WTC11 (cell line): Measurements from ENCODE around the gene PDE6D. TPM values are rescaled to one million over a fixed set of nuclear protein-coding genes. Genes with fewer than 3 reads are reported as not detected.

Source experiments
- ATF3 ChIP-seq: sonication (generic); formaldehyde crosslinking; conservative IDR thresholded peaks from 2 replicates; pipeline ENCODE4 v1.8.1; 2022; ENCODE audit warnings: mild to moderate bottlenecking, missing genetic modification reagents
- E2F1 ChIP-seq: sonication (generic); formaldehyde crosslinking; IDR thresholded peaks from 2 replicates; pipeline ENCODE4 v1.8.0; 2022; ENCODE audit warnings: mild to moderate bottlenecking, missing genetic modification reagents
- ESRRA ChIP-seq: sonication (generic); formaldehyde crosslinking; IDR thresholded peaks from 2 replicates; pipeline ENCODE4 v1.8.1; 2022; ENCODE audit warnings: mild to moderate bottlenecking, missing genetic modification reagents, borderline replicate concordance
- ETV6 ChIP-seq: sonication (generic); formaldehyde crosslinking; IDR thresholded peaks from 2 replicates; pipeline ENCODE4 v1.8.1; 2022; ENCODE audit warnings: mild to moderate bottlenecking, missing genetic modification reagents
- GRHL2 ChIP-seq: fragments of 250-450 bp; sonication (Bioruptor Pico); IDR thresholded peaks from 2 replicates; pipeline ENCODE4 v1.8.0; 2022; ENCODE audit warnings: mild to moderate bottlenecking, moderate library complexity; ENCODE audit not compliant: insufficient replicate concordance, severe bottlenecking
- HMGA2 ChIP-seq: fragments of 250-450 bp; sonication (Bioruptor Pico); IDR thresholded peaks from 2 replicates; pipeline ENCODE4 v1.4.0; 2021; ENCODE audit warnings: mild to moderate bottlenecking, moderate library complexity
- IRF2 ChIP-seq: sonication (generic); formaldehyde crosslinking; IDR thresholded peaks from 2 replicates; pipeline ENCODE4 v1.8.0; 2022; ENCODE audit warnings: low read depth, missing genetic modification reagents, borderline replicate concordance
- JUN ChIP-seq: sonication (generic); formaldehyde crosslinking; IDR thresholded peaks from 2 replicates; pipeline ENCODE4 v1.8.0; 2023; ENCODE audit warnings: mild to moderate bottlenecking, missing genetic modification reagents
- MYBL2 ChIP-seq: sonication (generic); formaldehyde crosslinking; IDR thresholded peaks from 2 replicates; pipeline ENCODE4 v1.8.1; 2023; ENCODE audit warnings: mild to moderate bottlenecking, moderate library complexity, missing genetic modification reagents
- NFATC4 ChIP-seq: fragments of 250-450 bp; sonication (Bioruptor Pico); IDR thresholded peaks from 2 replicates; pipeline ENCODE4 v1.9.0; 2021; ENCODE audit warnings: mild to moderate bottlenecking
- NFE2L1 ChIP-seq: sonication (generic); formaldehyde crosslinking; IDR thresholded peaks from 2 replicates; pipeline ENCODE4 v1.8.1; 2023; ENCODE audit warnings: missing genetic modification reagents
- NR1H2 ChIP-seq: sonication (generic); formaldehyde crosslinking; IDR thresholded peaks from 2 replicates; pipeline ENCODE4 v1.9.0; 2021; ENCODE audit warnings: mild to moderate bottlenecking, moderate library complexity, missing genetic modification reagents
- NR2C2 ChIP-seq: sonication (generic); formaldehyde crosslinking; IDR thresholded peaks from 2 replicates; pipeline ENCODE4 v1.8.0; 2022; ENCODE audit warnings: mild to moderate bottlenecking, missing genetic modification reagents
- RELA ChIP-seq: sonication (generic); formaldehyde crosslinking; IDR thresholded peaks from 2 replicates; pipeline ENCODE4 v1.8.1; 2022; ENCODE audit warnings: missing genetic modification reagents, mild to moderate bottlenecking, borderline replicate concordance
- RORB ChIP-seq: fragments of 250-450 bp; sonication (Bioruptor Pico); IDR thresholded peaks from 2 replicates; pipeline ENCODE4 v1.9.0; 2021; ENCODE audit warnings: mild to moderate bottlenecking
- SMAD4 ChIP-seq: sonication (generic); formaldehyde crosslinking; IDR thresholded peaks from 2 replicates; pipeline ENCODE4 v1.8.0; 2022; ENCODE audit warnings: mild to moderate bottlenecking, missing genetic modification reagents
- SP1 ChIP-seq: sonication (generic); formaldehyde crosslinking; conservative IDR thresholded peaks from 2 replicates; pipeline ENCODE4 v1.8.1; 2022; ENCODE audit warnings: missing genetic modification reagents
- TP53 ChIP-seq: sonication (generic); formaldehyde crosslinking; IDR thresholded peaks from 2 replicates; pipeline ENCODE4 v1.8.1; 2023; ENCODE audit warnings: mild to moderate bottlenecking, missing genetic modification reagents
- ZBTB21 ChIP-seq: sonication (generic); formaldehyde crosslinking; IDR thresholded peaks from 2 replicates; pipeline ENCODE4 v1.8.1; 2023; ENCODE audit warnings: mild to moderate bottlenecking, missing genetic modification reagents, borderline replicate concordance
- ZNF121 ChIP-seq: sonication (generic); formaldehyde crosslinking; IDR thresholded peaks from 2 replicates; pipeline ENCODE4 v1.8.0; 2023; ENCODE audit warnings: missing genetic modification reagents
- ZNF138 ChIP-seq: sonication (generic); formaldehyde crosslinking; conservative IDR thresholded peaks from 2 replicates; pipeline ENCODE4 v1.8.1; 2022; ENCODE audit warnings: mild to moderate bottlenecking, moderate library complexity, missing genetic modification reagents
- ZNF219 ChIP-seq: sonication (generic); formaldehyde crosslinking; IDR thresholded peaks from 2 replicates; pipeline ENCODE4 v1.8.0; 2023; ENCODE audit warnings: missing genetic modification reagents, mild to moderate bottlenecking, borderline replicate concordance
- ZNF263 ChIP-seq: sonication (generic); formaldehyde crosslinking; IDR thresholded peaks from 2 replicates; pipeline ENCODE4 v1.8.1; 2022; ENCODE audit warnings: low read depth, mild to moderate bottlenecking, moderate library complexity, missing genetic modification reagents
- ZNF416 ChIP-seq: fragments of 250-450 bp; sonication (Bioruptor Pico); IDR thresholded peaks from 2 replicates; pipeline ENCODE4 v1.9.0; 2021; ENCODE audit warnings: mild to moderate bottlenecking, inconsistent platforms
- ZNF671 ChIP-seq: fragments of 250-450 bp; sonication (Bioruptor Pico); IDR thresholded peaks from 2 replicates; pipeline ENCODE4 v1.8.0; 2021; ENCODE audit warnings: mild to moderate bottlenecking
- total RNA-seq: library from RNA; stranded (reverse); gene quantifications from 3 replicates; pipeline ENCODE4 v1.2.3, GENCODE V29; 2021
- TF ChIP-seq, protein P1 (sequence below): sonication (generic); formaldehyde crosslinking; conservative IDR thresholded peaks from 2 replicates; pipeline ENCODE4 v1.8.1; 2023; ENCODE audit warnings: mild to moderate bottlenecking, low read depth, missing genetic modification reagents, moderate library complexity
- TF ChIP-seq, protein P2 (sequence below): sonication (generic); formaldehyde crosslinking; IDR thresholded peaks from 2 replicates; pipeline ENCODE4 v1.8.1; 2022; ENCODE audit warnings: low read depth, missing genetic modification reagents, borderline replicate concordance
- TF ChIP-seq, protein P3 (sequence below): sonication (generic); formaldehyde crosslinking; IDR thresholded peaks from 2 replicates; pipeline ENCODE4 v1.8.0; 2022; ENCODE audit warnings: mild to moderate bottlenecking, missing genetic modification reagents
- TF ChIP-seq, protein P4 (sequence below): fragments of 250-450 bp; sonication (Bioruptor Pico); IDR thresholded peaks from 2 replicates; pipeline ENCODE4 v1.9.0; 2021; ENCODE audit warnings: moderate library complexity, mild to moderate bottlenecking, inconsistent platforms, borderline replicate concordance
- TF ChIP-seq, protein P5 (sequence below): sonication (generic); formaldehyde crosslinking; IDR thresholded peaks from 2 replicates; pipeline ENCODE4 v1.8.1; 2023; ENCODE audit warnings: mild to moderate bottlenecking, missing genetic modification reagents

PDE6D gene
- total RNA-seq, 1 experiment from 2014 or later = 30.2 TPM

- TF ChIP-seq, protein P1, sequence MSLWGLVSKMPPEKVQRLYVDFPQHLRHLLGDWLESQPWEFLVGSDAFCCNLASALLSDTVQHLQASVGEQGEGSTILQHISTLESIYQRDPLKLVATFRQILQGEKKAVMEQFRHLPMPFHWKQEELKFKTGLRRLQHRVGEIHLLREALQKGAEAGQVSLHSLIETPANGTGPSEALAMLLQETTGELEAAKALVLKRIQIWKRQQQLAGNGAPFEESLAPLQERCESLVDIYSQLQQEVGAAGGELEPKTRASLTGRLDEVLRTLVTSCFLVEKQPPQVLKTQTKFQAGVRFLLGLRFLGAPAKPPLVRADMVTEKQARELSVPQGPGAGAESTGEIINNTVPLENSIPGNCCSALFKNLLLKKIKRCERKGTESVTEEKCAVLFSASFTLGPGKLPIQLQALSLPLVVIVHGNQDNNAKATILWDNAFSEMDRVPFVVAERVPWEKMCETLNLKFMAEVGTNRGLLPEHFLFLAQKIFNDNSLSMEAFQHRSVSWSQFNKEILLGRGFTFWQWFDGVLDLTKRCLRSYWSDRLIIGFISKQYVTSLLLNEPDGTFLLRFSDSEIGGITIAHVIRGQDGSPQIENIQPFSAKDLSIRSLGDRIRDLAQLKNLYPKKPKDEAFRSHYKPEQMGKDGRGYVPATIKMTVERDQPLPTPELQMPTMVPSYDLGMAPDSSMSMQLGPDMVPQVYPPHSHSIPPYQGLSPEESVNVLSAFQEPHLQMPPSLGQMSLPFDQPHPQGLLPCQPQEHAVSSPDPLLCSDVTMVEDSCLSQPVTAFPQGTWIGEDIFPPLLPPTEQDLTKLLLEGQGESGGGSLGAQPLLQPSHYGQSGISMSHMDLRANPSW (CRISPR knock-in tag) = no peak
- TF ChIP-seq ATF3 (CRISPR knock-in tag) = no peak
- TF ChIP-seq ZNF671 (CRISPR knock-in tag) = 0 out of 2 replicates have a peak, but pooled peaks have one; percentile 28
- no peak for TF ChIP-seq SMAD4 (CRISPR knock-in tag)
- TF ChIP-seq RELA (CRISPR knock-in tag) = no peak
- TF ChIP-seq SP1 (CRISPR knock-in tag) = peak; percentile 78
- no peak; the same call in 1 of the 2 replicates for TF ChIP-seq NFATC4
- 0 out of 2 replicates have a peak, but pooled peaks have one; percentile 76 for TF ChIP-seq ZNF416 (CRISPR knock-in tag)
- no peak for TF ChIP-seq GRHL2 (CRISPR knock-in tag)
- no peak for TF ChIP-seq HMGA2 (CRISPR knock-in tag)
- TF ChIP-seq ZBTB21 (CRISPR knock-in tag) = peak; percentile 66; the same call in 1 of the 2 replicates
- TF ChIP-seq RORB (CRISPR knock-in tag) = no peak
- no peak; the same call in 1 of the 2 replicates for TF ChIP-seq E2F1 (CRISPR knock-in tag)
- TF ChIP-seq NR1H2 (CRISPR knock-in tag) = no peak
- no peak for TF ChIP-seq NR2C2 (CRISPR knock-in tag)
- peak; percentile 67 for TF ChIP-seq ETV6 (CRISPR knock-in tag)
- peak; percentile 67; the same call in 1 of the 2 replicates for TF ChIP-seq TP53 (CRISPR knock-in tag)
- TF ChIP-seq, protein P2, sequence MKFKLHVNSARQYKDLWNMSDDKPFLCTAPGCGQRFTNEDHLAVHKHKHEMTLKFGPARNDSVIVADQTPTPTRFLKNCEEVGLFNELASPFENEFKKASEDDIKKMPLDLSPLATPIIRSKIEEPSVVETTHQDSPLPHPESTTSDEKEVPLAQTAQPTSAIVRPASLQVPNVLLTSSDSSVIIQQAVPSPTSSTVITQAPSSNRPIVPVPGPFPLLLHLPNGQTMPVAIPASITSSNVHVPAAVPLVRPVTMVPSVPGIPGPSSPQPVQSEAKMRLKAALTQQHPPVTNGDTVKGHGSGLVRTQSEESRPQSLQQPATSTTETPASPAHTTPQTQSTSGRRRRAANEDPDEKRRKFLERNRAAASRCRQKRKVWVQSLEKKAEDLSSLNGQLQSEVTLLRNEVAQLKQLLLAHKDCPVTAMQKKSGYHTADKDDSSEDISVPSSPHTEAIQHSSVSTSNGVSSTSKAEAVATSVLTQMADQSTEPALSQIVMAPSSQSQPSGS (CRISPR knock-in tag) = no peak
- 0 out of 2 replicates have a peak, but pooled peaks have one; percentile 16 for TF ChIP-seq NFE2L1 (CRISPR knock-in tag)
- peak; percentile 16; the same call in 1 of the 2 replicates for TF ChIP-seq ZNF138
- TF ChIP-seq, protein P3, sequence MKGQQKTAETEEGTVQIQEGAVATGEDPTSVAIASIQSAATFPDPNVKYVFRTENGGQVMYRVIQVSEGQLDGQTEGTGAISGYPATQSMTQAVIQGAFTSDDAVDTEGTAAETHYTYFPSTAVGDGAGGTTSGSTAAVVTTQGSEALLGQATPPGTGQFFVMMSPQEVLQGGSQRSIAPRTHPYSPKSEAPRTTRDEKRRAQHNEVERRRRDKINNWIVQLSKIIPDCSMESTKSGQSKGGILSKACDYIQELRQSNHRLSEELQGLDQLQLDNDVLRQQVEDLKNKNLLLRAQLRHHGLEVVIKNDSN (CRISPR knock-in tag) = no peak; the same call in 1 of the 2 replicates
- TF ChIP-seq ZNF219 (CRISPR knock-in tag) = 0 out of 2 replicates have a peak, but pooled peaks have one; percentile 61
- no peak for TF ChIP-seq IRF2 (CRISPR knock-in tag)
- TF ChIP-seq, protein P4, sequence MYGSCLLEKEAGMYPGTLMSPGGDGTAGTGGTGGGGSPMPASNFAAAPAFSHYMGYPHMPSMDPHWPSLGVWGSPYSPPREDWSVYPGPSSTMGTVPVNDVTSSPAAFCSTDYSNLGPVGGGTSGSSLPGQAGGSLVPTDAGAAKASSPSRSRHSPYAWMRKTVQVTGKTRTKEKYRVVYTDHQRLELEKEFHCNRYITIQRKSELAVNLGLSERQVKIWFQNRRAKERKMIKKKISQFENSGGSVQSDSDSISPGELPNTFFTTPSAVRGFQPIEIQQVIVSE (CRISPR knock-in tag) = no peak
- no peak for TF ChIP-seq ZNF121
- 0 out of 2 replicates have a peak, but pooled peaks have one; percentile 43 for TF ChIP-seq JUN (CRISPR knock-in tag)
- TF ChIP-seq ESRRA = no peak
- TF ChIP-seq, protein P5, sequence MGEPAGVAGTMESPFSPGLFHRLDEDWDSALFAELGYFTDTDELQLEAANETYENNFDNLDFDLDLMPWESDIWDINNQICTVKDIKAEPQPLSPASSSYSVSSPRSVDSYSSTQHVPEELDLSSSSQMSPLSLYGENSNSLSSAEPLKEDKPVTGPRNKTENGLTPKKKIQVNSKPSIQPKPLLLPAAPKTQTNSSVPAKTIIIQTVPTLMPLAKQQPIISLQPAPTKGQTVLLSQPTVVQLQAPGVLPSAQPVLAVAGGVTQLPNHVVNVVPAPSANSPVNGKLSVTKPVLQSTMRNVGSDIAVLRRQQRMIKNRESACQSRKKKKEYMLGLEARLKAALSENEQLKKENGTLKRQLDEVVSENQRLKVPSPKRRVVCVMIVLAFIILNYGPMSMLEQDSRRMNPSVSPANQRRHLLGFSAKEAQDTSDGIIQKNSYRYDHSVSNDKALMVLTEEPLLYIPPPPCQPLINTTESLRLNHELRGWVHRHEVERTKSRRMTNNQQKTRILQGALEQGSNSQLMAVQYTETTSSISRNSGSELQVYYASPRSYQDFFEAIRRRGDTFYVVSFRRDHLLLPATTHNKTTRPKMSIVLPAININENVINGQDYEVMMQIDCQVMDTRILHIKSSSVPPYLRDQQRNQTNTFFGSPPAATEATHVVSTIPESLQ (CRISPR knock-in tag) = no peak
- no peak for TF ChIP-seq ZNF263 (CRISPR knock-in tag)
- TF ChIP-seq MYBL2 (CRISPR knock-in tag) = no peak; the same call in 1 of the 2 replicates
These were observed 72.9 kb downstream of the PDE6D start, which contains the start of gene PTMA (continued) for GRCh38 chr2:231707927-231708772.
